Gastroesophageal sphincter (tissue), 3 donors: ENCODE results near the gene ADCY6.

Experiments used
- CTCF ChIP-seq, 4 experiments: fragments of 200-600 bp in 2 of 4; fragments of 450-650 bp in 2 of 4; sonication (generic) in 1 of 4; IDR thresholded peaks; one replicate each; pipeline ENCODE4 v1.5.1; 2017 to 2019; ENCODE audit warnings: antibody characterized with exemption in 4 of 4, mild to moderate bottlenecking in 2 of 4, moderate library complexity in 2 of 4
- POLR2A ChIP-seq, 2 donors: fragments of 450-650 bp; IDR thresholded peaks; one replicate each; pipeline ENCODE4 v1.6.1; 2017; ENCODE audit warnings: antibody characterized with exemption in 2 of 2, mild to moderate bottlenecking in 2 of 2, moderate library complexity in 1 of 2
- POLR2AphosphoS5 ChIP-seq: sonication (generic); formaldehyde crosslinking; IDR thresholded peaks from one replicate; pipeline ENCODE4 v1.6.1; 2017; ENCODE audit warnings: antibody characterized with exemption

GRCh38 chr12:48770756-48771155, 18.1 kb downstream of the ADCY6 start:
- TF ChIP-seq POLR2AphosphoS5 (no peak), CTCF (IDR thresholded peaks at IDR 0.05) (no peak), POLR2A (IDR thresholded peaks at IDR 0.05) (no peak)
